Right cardiac atrium (tissue), 5 donors: ENCODE data around the gene CEP164. TPM values are rescaled to one million over a fixed set of nuclear protein-coding genes. Genes with fewer than 3 reads are reported as not detected.

Experiments
- ATAC-seq, 2 donors: fragments of 200-7000 bp; cut with Tn5 transposase; one replicate each; pipeline versions ENCODE4 v1.8.0 to v1.9.1; 2020; ENCODE audit warnings: moderate library complexity in 2 of 2, mild to moderate bottlenecking in 1 of 2
- DNase-seq, 3 donors: peaks; one replicate each; pipeline ENCODE4 v3.0.0-alpha.2; 2020
- H3K27ac ChIP-seq: one replicate; pipeline ENCODE4 v1.5.1; 2013; ENCODE audit warnings: mild to moderate bottlenecking, low read length, control low read depth, moderate library complexity
- H3K27me3 ChIP-seq: one replicate; pipeline ENCODE4 v1.6.1; 2013; ENCODE audit not compliant: control insufficient read depth, insufficient read depth
- H3K4me1 ChIP-seq: one replicate; pipeline ENCODE4 v1.6.1; 2013; ENCODE audit warnings: low read length; ENCODE audit not compliant: control insufficient read depth, insufficient read depth
- H3K4me3 ChIP-seq: one replicate; pipeline ENCODE4 v1.5.1; 2013; ENCODE audit warnings: low read length, control low read depth
- H3K9me3 ChIP-seq: one replicate; pipeline ENCODE4 v1.6.1; 2013; ENCODE audit warnings: low read length; ENCODE audit not compliant: control insufficient read depth
- WGBS: extraction: QIAGEN DNeasy Blood & Tissue Kit; methylation state at CpG from one replicate; pipeline ENCODE4 v1.1.7; 2013; 5-methylcytosine and 5-hydroxymethylcytosine counted together
- intact Hi-C, 4 donors: fragments of 100-400 bp; cut with DNase I; formaldehyde crosslinking; loops; one replicate each; pipeline versions ENCODE4 v1.11.0 to v1.14.0; 2022 to 2023
- long read RNA-seq, 4 donors: library from polyadenylated mRNA; unstranded; transcript quantifications; one replicate each; pipeline ENCODE4 v2.0.0, GENCODE V29; 2020 to 2021
- polyA plus RNA-seq: library from polyadenylated mRNA; stranded (reverse); fragments of 200-250 nt; gene quantifications from one replicate; pipeline ENCODE4 v1.2.3, GENCODE V29; 2013
- total RNA-seq, 4 donors: library from RNA; stranded (reverse); fragmentation: NEBNext Ultra II Directional; extraction: Animal tissue kit (Norgen Biotek cat#: 25700); gene quantifications; one replicate each; pipeline ENCODE4 v1.2.1, GENCODE V29; 2021
- donor health status: healthy with polysubstance abuse.
- donor health status: DM: no; HTN: yes; CAD: no.
- donor health status: DM: no; HTN: no; CAD: no.
- donor health status: DM: no; HTN: yes; CAD: no; lungs with severe emphysema.
- donor health status: DM: yes; HTN: yes; CAD: no.

CEP164 gene
- 10 to 100 TPM in 1 of 4 donors, 1 to 10 TPM in 3; 7.9 to 10.6 (median 9.2) TPM for total RNA-seq
- 8.6 TPM for polyA plus RNA-seq
- long read RNA-seq, donor 1, partial matches to known transcripts = 0 of 3 reads
- long read RNA-seq, donor 1, other reads (novel, unspliced or antisense) = 3 of 3 reads
- long read RNA-seq, donor 2, partial matches to known transcripts = 0 of 1 reads
- long read RNA-seq, donor 2, other reads (novel, unspliced or antisense) = 1 of 1 reads
- long read RNA-seq, donor 3, partial matches to known transcripts = 1 of 7 reads
- long read RNA-seq, donor 3, other reads (novel, unspliced or antisense) = 4 of 7 reads
- long read RNA-seq, donor 4, partial matches to known transcripts = 1 of 3 reads
- long read RNA-seq, donor 4, other reads (novel, unspliced or antisense) = 2 of 3 reads

- Histone ChIP-seq H3K9me3 (no peaks in the 10 kb centered on the region), H3K27ac (peak within 1 kb of the TSS; percentile 89), H3K4me3 (peak within 1 kb of the TSS; percentile 79), H3K27me3 (no peaks in the 10 kb centered on the region), H3K4me1 (peaks cover 3% of the 10 kb centered on the region)
- DNase-seq = peak; percentile 97 to 98 (median 97)
- under 1% methylated on average over 64 of the region's 64 CpGs for WGBS
- peak; percentile 98 to 99 for ATAC-seq
- intact Hi-C loops = no loop called here
These were observed at the start of gene CEP164 for GRCh38 chr11:117327567-117328374. CEP164 (plus strand) TSS chr11:117327854; CDS start chr11:117338587, 10,733 bp downstream.

DNA sequence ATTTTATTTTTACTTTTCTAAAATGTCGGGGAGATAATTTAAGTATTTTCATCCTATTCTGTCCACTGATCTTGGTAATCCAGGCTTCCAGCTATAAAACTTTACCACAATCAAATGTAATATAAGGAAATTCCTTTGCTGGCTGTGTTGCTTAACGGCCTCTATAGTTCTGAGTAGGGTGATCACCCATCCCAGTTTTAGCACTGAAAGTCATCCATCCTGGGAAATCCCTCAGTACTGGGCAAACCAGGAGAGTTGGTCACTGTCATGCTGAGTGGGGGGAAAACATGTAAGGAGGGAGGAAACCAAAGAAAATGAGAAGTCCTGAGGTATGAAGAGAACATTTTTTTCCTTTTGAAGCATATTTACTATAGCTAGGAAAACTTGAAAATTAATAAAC, 49.3 kb upstream of the CEP164 start:
- Histone ChIP-seq H3K27ac (no peak overlapping the region), H3K4me3 (no peak overlapping the region), H3K27me3 (no peaks in the 10 kb centered on the region), H3K4me1 (no peaks in the 10 kb centered on the region), H3K9me3 (no peaks in the 10 kb centered on the region)
- ATAC-seq = no peak
- 87% methylated on average over 2 of the region's 2 CpGs for WGBS
- DNase-seq = no peak
- intact Hi-C loops = no loop called here

DNA sequence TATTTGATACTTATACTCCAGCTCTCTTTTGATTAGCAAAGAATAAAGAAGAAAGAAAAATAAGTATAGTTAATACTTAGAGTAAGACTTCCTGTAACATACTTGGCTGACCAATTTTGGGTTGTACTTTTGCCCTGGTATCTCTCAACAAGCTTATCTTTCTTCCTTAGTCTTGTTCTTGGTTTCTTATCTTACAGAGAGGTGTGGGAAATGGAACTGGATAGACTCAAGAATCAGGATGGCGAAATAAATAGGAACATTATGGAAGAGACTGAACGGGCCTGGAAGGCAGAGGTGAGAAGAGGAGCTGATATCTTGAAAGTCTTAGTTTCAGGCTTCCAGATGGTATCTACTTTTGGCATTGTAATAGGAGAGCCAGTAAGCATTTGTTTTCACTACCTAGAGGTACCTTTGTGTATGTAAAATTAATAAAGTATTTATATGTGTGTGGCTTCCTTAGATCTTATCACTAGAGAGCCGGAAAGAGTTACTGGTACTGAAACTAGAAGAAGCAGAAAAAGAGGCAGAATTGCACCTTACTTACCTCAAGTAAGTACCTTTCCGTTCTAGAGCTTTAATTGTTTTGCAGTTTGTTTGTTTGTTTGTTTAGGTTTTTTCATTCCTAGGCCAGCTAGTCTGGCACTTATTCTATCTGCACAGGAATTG, 47.8 kb upstream of the CEP164 start:
- H3K4me3 ChIP-seq = no peak overlapping the region
- 69% methylated on average over 4 of the region's 4 CpGs for WGBS
- no peaks in the 10 kb centered on the region for H3K27me3 ChIP-seq
- DNase-seq (no peak), ATAC-seq (no peak)
- intact Hi-C loops = no loop called here
- H3K27ac ChIP-seq = no peak overlapping the region
- no peaks in the 10 kb centered on the region for H3K4me1 ChIP-seq
- no peaks in the 10 kb centered on the region for H3K9me3 ChIP-seq

DNA sequence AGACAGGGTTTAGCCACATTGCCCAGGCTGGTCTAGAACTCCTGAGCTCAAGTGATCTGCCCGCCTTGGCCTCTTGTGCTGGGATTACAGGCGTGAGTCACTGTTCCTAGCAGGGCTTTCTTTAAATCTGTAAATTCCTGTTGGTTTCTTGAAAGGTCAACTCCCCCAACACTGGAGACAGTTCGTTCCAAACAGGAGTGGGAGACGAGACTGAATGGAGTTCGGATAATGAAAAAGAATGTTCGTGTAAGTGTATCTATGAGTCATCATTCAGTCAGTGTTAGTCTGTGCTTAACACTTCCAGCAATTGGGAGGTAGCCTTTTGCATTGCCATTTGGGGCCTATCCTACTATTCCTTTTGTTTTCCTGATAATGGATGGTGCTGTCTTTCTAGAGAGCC, 46.5 kb upstream of the CEP164 start:
- intact Hi-C loops = no loop called here
- ATAC-seq = peak in 1 of 2 donors; percentile 70
- DNase-seq = no peak
- no peak overlapping the region for H3K4me3 ChIP-seq
- H3K27me3 ChIP-seq = no peaks in the 10 kb centered on the region
- WGBS = 65% methylated on average over 6 of the region's 6 CpGs
- H3K4me1 ChIP-seq = no peaks in the 10 kb centered on the region
- H3K9me3 ChIP-seq = no peaks in the 10 kb centered on the region
- no peak overlapping the region for H3K27ac ChIP-seq

- no peaks in the 10 kb centered on the region for H3K4me1 ChIP-seq
- no peak overlapping the region for H3K27ac ChIP-seq
- no peaks in the 10 kb centered on the region for H3K9me3 ChIP-seq
- 96% methylated on average over 7 of the region's 7 CpGs for WGBS
- intact Hi-C loops = no loop called here
- H3K27me3 ChIP-seq = no peaks in the 10 kb centered on the region
- H3K4me3 ChIP-seq = no peak overlapping the region
- DNase-seq (no peak), ATAC-seq (peak in 1 of 2 donors; percentile 33)
These were observed 45.8 kb upstream of the CEP164 start for GRCh38 chr11:117281869-117282268.

- 92% methylated on average over 3 of the region's 3 CpGs for WGBS
- no peak for DNase-seq
- ATAC-seq = no peak
- Histone ChIP-seq H3K27me3 (no peaks in the 10 kb centered on the region), H3K4me1 (no peaks in the 10 kb centered on the region), H3K4me3 (no peak overlapping the region), H3K9me3 (no peaks in the 10 kb centered on the region), H3K27ac (no peak overlapping the region)
- intact Hi-C loops = no loop called here
These were observed 44.7 kb upstream of the CEP164 start for GRCh38 chr11:117282956-117283355.

- no peak for ATAC-seq
- Histone ChIP-seq H3K27me3 (no peaks in the 10 kb centered on the region), H3K4me3 (no peak overlapping the region), H3K4me1 (no peaks in the 10 kb centered on the region), H3K27ac (no peak overlapping the region), H3K9me3 (no peaks in the 10 kb centered on the region)
- DNase-seq = no peak
- WGBS = 85% methylated on average over 2 of the region's 2 CpGs
- intact Hi-C loops = no loop called here
These were observed 43.6 kb upstream of the CEP164 start for GRCh38 chr11:117284053-117284452.

GRCh38 chr11:117286588-117286987, 41.1 kb upstream of the CEP164 start:
- Histone ChIP-seq H3K27ac (no peak overlapping the region), H3K27me3 (no peaks in the 10 kb centered on the region), H3K4me1 (no peaks in the 10 kb centered on the region), H3K4me3 (no peak overlapping the region), H3K9me3 (no peaks in the 10 kb centered on the region)
- intact Hi-C loops = no loop called here
- DNase-seq = no peak
- 68% methylated on average over 2 of the region's 2 CpGs for WGBS
- ATAC-seq = no peak

DNA sequence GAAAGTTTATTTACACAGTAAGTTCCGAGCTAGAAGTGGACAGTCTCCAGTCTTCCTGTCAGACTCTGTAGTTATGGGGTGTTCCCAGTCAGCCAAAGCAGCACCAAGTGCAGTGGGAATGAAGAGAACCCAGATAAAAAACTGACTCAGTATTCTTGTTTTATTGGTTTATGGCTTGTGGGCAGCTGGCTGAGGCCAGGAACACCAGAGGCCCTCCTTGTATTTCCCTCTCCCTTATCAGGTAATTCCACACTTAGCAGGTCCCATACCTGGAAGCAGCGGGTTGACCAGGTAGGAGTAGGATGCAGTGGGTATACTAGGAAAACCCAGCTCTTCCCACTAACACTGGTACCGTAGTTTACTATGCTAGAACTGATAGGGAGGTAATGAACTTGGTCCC, 40.0 kb upstream of the CEP164 start:
- no peak overlapping the region for H3K27ac ChIP-seq
- no peaks in the 10 kb centered on the region for H3K27me3 ChIP-seq
- DNase-seq (no peak), ATAC-seq (no peak)
- H3K9me3 ChIP-seq = no peaks in the 10 kb centered on the region
- no peak overlapping the region for H3K4me3 ChIP-seq
- 90% methylated on average over 3 of the region's 3 CpGs for WGBS
- H3K4me1 ChIP-seq = no peaks in the 10 kb centered on the region
- intact Hi-C loops = no loop called here

DNA sequence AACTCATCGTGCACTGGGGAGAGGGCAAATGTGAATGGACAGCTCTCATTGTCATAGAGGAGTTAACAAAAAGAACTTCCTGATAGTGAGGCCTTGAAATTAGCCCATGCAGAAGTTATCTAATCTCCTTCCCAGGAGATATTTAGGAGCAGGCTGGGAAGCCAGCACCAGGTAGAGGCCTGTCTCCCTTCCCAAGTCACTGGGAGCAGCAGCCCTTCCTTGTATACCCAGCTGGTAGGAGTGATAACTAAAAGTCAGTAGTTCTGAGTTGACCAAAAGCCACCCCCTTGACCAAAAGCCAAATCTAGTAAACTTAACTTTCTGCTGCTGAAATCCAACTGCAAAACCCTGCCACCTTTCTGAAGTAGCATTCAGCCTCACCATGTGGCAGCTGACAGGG, 37.9 kb upstream of the CEP164 start:
- Histone ChIP-seq H3K9me3 (no peaks in the 10 kb centered on the region), H3K4me3 (no peak overlapping the region), H3K4me1 (no peaks in the 10 kb centered on the region), H3K27me3 (no peaks in the 10 kb centered on the region), H3K27ac (no peak overlapping the region)
- intact Hi-C loops = no loop called here
- no peak for DNase-seq
- 74% methylated on average over 1 of the region's 1 CpG for WGBS
- ATAC-seq = no peak

GRCh38 chr11:117290809-117291396, 36.8 kb upstream of the CEP164 start, which contains the start of gene BACE1-AS:
BACE1-AS (plus strand) TSS chr11:117291346.
- Histone ChIP-seq H3K4me3 (no peak within 1 kb of the TSS), H3K27me3 (no peaks in the 10 kb centered on the region), H3K4me1 (no peaks in the 10 kb centered on the region), H3K9me3 (no peaks in the 10 kb centered on the region), H3K27ac (no peak within 1 kb of the TSS)
- intact Hi-C loops = no loop called here
- 87% methylated on average over 8 of the region's 8 CpGs for WGBS
- ATAC-seq = no peak
- DNase-seq = no peak
